Measurements from ENCODE around the gene MUSTN1. TPM values are rescaled to one million over a fixed set of nuclear protein-coding genes. Genes with fewer than 3 reads are reported as not detected.

The MUSTN1 gene
- total and polyA plus RNA-seq, 3 donors from 2014 or later = 3.5 to 21.7 (median 3.6) TPM

DNA sequence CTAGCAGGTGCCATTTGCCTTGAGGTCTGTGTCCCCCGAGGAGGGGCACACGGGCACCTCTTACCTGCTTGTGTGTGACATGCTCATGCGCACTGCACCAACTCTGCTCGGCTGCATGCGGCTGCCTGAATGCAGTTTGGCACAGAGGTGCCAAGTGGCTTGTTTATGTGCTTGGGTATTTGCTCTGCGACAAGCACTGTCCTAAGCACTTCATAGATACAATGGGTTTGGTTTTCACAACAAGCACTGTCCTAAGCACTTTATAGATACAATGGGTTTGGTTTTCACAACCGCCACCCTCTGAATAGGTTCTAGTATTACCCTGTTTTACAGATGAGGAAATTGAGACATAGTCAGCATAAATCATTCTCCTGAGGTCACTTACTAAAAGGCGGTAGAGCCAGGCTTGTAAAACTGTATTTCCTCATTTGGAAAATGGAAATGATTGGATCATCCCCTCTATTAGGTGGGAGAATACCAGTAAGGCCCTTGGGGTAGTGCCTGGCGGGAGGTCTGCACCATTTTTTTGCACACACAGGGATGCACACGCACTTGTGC, 4.8 kb downstream of the MUSTN1 start:
- Histone ChIP-seq H3K27ac (no peak overlapping the region), H3K4me3 (no peak overlapping the region), H3K27me3 (no peaks in the 10 kb centered on the region), H3K36me3 (ENCODE audit: low read depth, missing control alignments) (no peaks in the 10 kb centered on the region), H3K4me1 (no peaks in the 10 kb centered on the region), H3K9me3 (no peaks in the 10 kb centered on the region)
- intact Hi-C loops (cut with DNase I; ENCODE audit: low total_unique reads) = no loop called here
- no peak for DNase-seq
- WGBS, 2 donors = 93 to 100% methylated on average over 5 to 10 of the region's 10 CpGs
- no peak for TF ChIP-seq POLR2A (IDR thresholded peaks at IDR 0.05)
- TF ChIP-seq, protein P1, sequence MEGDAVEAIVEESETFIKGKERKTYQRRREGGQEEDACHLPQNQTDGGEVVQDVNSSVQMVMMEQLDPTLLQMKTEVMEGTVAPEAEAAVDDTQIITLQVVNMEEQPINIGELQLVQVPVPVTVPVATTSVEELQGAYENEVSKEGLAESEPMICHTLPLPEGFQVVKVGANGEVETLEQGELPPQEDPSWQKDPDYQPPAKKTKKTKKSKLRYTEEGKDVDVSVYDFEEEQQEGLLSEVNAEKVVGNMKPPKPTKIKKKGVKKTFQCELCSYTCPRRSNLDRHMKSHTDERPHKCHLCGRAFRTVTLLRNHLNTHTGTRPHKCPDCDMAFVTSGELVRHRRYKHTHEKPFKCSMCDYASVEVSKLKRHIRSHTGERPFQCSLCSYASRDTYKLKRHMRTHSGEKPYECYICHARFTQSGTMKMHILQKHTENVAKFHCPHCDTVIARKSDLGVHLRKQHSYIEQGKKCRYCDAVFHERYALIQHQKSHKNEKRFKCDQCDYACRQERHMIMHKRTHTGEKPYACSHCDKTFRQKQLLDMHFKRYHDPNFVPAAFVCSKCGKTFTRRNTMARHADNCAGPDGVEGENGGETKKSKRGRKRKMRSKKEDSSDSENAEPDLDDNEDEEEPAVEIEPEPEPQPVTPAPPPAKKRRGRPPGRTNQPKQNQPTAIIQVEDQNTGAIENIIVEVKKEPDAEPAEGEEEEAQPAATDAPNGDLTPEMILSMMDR (IDR thresholded peaks at IDR 0.05) = no peak

- 95 to 100% methylated on average over 2 to 3 of the region's 3 CpGs for WGBS, 2 donors
- Histone ChIP-seq H3K36me3 (ENCODE audit: low read depth, missing control alignments) (no peaks in the 10 kb centered on the region), H3K4me1 (no peaks in the 10 kb centered on the region), H3K27me3 (no peaks in the 10 kb centered on the region), H3K4me3 (no peak overlapping the region), H3K27ac (no peak overlapping the region), H3K9me3 (no peaks in the 10 kb centered on the region)
- no peak for DNase-seq
- intact Hi-C loops (cut with DNase I; ENCODE audit: low total_unique reads) = no loop called here
- TF ChIP-seq, protein P1 (IDR thresholded peaks at IDR 0.05) = no peak
- no peak for TF ChIP-seq POLR2A (IDR thresholded peaks at IDR 0.05)
Observed at GRCh38 chr3:52829482-52829881, 5.3 kb downstream of the MUSTN1 start.

GRCh38 chr3:52827866-52828376, 6.9 kb downstream of the MUSTN1 start:
- Histone ChIP-seq H3K27ac (no peak overlapping the region), H3K4me3 (no peak overlapping the region), H3K4me1 (no peaks in the 10 kb centered on the region), H3K9me3 (no peaks in the 10 kb centered on the region), H3K36me3 (ENCODE audit: low read depth, missing control alignments) (no peaks in the 10 kb centered on the region), H3K27me3 (no peaks in the 10 kb centered on the region)
- no peak for TF ChIP-seq POLR2A (IDR thresholded peaks at IDR 0.05)
- TF ChIP-seq, protein P1 (IDR thresholded peaks at IDR 0.05) = no peak
- intact Hi-C loops (cut with DNase I; ENCODE audit: low total_unique reads) = no loop called here
- no peak for DNase-seq
- 69 to 70% methylated on average over 8 to 10 of the region's 10 CpGs for WGBS, 2 donors

DNA sequence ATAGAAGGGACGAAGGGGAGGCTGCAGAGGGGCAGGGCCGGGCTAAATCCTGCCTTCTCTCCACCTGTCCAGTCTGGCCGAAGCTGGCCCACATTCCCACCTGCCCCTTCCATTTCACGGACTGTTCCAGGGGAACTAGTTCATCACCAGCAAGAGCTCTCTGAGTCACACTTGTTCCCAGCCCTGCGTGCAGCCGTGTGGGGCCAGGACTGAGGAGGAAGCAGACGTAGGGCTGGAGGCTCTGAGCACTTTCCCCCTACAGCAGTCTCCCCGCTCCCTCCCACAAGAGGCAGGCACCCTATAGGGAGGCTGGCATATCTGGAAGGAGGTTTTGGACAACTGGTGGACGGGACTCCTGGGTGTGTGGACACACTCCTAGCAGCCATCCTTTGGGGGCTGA, 7.4 kb downstream of the MUSTN1 start:
- WGBS, 2 donors = 73 to 84% methylated on average over 9 of the region's 9 CpGs
- H3K4me1 ChIP-seq = no peaks in the 10 kb centered on the region

More for the DNA sequence above, 7.4 kb downstream of the MUSTN1 start:
- no peaks in the 10 kb centered on the region for H3K27me3 ChIP-seq
- no peaks in the 10 kb centered on the region for H3K36me3 ChIP-seq (ENCODE audit: low read depth, missing control alignments)
- TF ChIP-seq POLR2A (IDR thresholded peaks at IDR 0.05) = no peak
- TF ChIP-seq, protein P1 (IDR thresholded peaks at IDR 0.05) = no peak
- no peak overlapping the region for H3K4me3 ChIP-seq
- DNase-seq = no peak
- intact Hi-C loops (cut with DNase I; ENCODE audit: low total_unique reads) = no loop called here
- H3K27ac ChIP-seq = no peak overlapping the region
- H3K9me3 ChIP-seq = no peaks in the 10 kb centered on the region

All from testis (tissue), 3 donors.